Measurements from ENCODE around the gene NRARP. TPM values are rescaled to one million over a fixed set of nuclear protein-coding genes. Genes with fewer than 3 reads are reported as not detected.

Gene NRARP
- total and polyA plus RNA-seq, 2 of the 13 experiments (the other 11 are each of a cell fraction or from before 2014, with no cell fraction given), result 0.22 to 0.46 TPM

DNA sequence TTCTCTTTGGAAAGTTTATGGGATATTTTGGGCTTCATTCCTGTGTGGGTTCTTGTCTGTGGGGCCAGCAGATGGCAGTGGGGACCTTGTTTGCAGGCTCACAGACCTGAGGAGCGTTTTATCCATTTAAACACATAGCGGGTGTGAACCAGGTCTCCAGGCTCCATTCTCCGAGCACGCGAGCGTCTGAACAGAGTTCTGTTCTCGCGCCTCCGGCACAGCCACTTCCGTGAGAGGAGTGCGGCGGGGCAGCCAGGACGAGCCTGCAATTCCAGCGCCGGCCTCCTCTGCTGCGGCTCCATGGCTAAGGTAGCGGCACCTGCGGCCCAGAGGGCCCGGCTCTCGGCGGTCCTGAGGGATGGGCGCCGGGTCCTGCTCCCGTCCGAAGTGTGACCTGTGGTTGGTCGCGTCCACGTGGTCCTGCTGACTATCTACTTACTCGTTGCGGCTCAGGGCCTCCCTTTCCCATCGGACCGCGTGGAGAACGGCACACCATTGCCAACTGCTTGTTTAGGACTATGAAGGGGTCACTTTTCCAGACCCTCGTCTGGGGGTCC lies 7.3 kb downstream of the NRARP start (continued):
- TF ChIP-seq, protein P1, sequence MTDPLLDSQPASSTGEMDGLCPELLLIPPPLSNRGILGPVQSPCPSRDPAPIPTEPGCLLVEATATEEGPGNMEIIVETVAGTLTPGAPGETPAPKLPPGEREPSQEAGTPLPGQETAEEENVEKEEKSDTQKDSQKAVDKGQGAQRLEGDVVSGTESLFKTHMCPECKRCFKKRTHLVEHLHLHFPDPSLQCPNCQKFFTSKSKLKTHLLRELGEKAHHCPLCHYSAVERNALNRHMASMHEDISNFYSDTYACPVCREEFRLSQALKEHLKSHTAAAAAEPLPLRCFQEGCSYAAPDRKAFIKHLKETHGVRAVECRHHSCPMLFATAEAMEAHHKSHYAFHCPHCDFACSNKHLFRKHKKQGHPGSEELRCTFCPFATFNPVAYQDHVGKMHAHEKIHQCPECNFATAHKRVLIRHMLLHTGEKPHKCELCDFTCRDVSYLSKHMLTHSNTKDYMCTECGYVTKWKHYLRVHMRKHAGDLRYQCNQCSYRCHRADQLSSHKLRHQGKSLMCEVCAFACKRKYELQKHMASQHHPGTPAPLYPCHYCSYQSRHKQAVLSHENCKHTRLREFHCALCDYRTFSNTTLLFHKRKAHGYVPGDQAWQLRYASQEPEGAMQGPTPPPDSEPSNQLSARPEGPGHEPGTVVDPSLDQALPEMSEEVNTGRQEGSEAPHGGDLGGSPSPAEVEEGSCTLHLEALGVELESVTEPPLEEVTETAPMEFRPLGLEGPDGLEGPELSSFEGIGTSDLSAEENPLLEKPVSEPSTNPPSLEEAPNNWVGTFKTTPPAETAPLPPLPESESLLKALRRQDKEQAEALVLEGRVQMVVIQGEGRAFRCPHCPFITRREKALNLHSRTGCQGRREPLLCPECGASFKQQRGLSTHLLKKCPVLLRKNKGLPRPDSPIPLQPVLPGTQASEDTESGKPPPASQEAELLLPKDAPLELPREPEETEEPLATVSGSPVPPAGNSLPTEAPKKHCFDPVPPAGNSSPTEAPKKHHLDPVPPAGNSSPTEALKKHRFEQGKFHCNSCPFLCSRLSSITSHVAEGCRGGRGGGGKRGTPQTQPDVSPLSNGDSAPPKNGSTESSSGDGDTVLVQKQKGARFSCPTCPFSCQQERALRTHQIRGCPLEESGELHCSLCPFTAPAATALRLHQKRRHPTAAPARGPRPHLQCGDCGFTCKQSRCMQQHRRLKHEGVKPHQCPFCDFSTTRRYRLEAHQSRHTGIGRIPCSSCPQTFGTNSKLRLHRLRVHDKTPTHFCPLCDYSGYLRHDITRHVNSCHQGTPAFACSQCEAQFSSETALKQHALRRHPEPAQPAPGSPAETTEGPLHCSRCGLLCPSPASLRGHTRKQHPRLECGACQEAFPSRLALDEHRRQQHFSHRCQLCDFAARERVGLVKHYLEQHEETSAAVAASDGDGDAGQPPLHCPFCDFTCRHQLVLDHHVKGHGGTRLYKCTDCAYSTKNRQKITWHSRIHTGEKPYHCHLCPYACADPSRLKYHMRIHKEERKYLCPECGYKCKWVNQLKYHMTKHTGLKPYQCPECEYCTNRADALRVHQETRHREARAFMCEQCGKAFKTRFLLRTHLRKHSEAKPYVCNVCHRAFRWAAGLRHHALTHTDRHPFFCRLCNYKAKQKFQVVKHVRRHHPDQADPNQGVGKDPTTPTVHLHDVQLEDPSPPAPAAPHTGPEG (CRISPR knock-in tag; IDR thresholded peaks at IDR 0.05), result no peak
- TF ChIP-seq, protein P2, sequence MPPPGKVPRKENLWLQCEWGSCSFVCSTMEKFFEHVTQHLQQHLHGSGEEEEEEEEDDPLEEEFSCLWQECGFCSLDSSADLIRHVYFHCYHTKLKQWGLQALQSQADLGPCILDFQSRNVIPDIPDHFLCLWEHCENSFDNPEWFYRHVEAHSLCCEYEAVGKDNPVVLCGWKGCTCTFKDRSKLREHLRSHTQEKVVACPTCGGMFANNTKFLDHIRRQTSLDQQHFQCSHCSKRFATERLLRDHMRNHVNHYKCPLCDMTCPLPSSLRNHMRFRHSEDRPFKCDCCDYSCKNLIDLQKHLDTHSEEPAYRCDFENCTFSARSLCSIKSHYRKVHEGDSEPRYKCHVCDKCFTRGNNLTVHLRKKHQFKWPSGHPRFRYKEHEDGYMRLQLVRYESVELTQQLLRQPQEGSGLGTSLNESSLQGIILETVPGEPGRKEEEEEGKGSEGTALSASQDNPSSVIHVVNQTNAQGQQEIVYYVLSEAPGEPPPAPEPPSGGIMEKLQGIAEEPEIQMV (CRISPR knock-in tag; IDR thresholded peaks at IDR 0.05; ENCODE audit: low read depth), result 0 out of 2 replicates have a peak, but pooled peaks have one; percentile 61
- no peak for TF ChIP-seq RNF2 (conservative IDR thresholded peaks at IDR 0.05; ENCODE audit: low read depth)
- TF ChIP-seq CBX2 (IDR thresholded peaks at IDR 0.05; ENCODE audit: low read depth, low read length), result no peak
- no peak for TF ChIP-seq CBX2 (CRISPR knock-in tag; IDR thresholded peaks at IDR 0.05; ENCODE audit: low read depth)
- TF ChIP-seq, protein P3, sequence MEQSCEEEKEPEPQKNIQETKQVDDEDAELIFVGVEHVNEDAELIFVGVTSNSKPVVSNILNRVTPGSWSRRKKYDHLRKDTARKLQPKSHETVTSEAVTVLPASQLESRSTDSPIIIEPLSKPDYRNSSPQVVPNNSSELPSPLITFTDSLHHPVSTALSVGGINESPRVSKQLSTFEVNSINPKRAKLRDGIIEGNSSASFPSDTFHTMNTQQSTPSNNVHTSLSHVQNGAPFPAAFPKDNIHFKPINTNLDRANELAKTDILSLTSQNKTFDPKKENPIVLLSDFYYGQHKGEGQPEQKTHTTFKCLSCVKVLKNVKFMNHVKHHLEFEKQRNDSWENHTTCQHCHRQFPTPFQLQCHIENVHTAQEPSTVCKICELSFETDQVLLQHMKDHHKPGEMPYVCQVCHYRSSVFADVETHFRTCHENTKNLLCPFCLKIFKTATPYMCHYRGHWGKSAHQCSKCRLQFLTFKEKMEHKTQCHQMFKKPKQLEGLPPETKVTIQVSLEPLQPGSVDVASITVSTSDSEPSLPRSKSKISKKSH (CRISPR knock-in tag; IDR thresholded peaks at IDR 0.05; ENCODE audit: borderline replicate concordance), result no peak
- TF ChIP-seq, protein P4, sequence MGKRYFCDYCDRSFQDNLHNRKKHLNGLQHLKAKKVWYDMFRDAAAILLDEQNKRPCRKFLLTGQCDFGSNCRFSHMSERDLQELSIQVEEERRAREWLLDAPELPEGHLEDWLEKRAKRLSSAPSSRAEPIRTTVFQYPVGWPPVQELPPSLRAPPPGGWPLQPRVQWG (CRISPR knock-in tag; IDR thresholded peaks at IDR 0.05; ENCODE audit: borderline replicate concordance, low read depth), result no peak
- TF ChIP-seq MED1 (CRISPR knock-in tag; IDR thresholded peaks at IDR 0.05), result no peak
- no peak for TF ChIP-seq ZNF570 (CRISPR knock-in tag; IDR thresholded peaks at IDR 0.05; ENCODE audit: borderline replicate concordance)
- TF ChIP-seq, protein P5, sequence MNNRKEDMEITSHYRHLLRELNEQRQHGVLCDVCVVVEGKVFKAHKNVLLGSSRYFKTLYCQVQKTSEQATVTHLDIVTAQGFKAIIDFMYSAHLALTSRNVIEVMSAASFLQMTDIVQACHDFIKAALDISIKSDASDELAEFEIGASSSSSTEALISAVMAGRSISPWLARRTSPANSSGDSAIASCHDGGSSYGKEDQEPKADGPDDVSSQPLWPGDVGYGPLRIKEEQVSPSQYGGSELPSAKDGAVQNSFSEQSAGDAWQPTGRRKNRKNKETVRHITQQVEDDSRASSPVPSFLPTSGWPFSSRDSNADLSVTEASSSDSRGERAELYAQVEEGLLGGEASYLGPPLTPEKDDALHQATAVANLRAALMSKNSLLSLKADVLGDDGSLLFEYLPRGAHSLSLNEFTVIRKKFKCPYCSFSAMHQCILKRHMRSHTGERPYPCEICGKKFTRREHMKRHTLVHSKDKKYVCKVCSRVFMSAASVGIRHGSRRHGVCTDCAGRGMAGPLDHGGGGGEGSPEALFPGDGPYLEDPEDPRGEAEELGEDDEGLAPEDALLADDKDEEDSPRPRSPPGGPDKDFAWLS (CRISPR knock-in tag; IDR thresholded peaks at IDR 0.05; ENCODE audit: borderline replicate concordance), result no peak
- TF ChIP-seq, protein P6, sequence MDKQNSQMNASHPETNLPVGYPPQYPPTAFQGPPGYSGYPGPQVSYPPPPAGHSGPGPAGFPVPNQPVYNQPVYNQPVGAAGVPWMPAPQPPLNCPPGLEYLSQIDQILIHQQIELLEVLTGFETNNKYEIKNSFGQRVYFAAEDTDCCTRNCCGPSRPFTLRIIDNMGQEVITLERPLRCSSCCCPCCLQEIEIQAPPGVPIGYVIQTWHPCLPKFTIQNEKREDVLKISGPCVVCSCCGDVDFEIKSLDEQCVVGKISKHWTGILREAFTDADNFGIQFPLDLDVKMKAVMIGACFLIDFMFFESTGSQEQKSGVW (CRISPR knock-in tag; IDR thresholded peaks at IDR 0.05; ENCODE audit: borderline replicate concordance), result no peak
- TF ChIP-seq, protein P7, sequence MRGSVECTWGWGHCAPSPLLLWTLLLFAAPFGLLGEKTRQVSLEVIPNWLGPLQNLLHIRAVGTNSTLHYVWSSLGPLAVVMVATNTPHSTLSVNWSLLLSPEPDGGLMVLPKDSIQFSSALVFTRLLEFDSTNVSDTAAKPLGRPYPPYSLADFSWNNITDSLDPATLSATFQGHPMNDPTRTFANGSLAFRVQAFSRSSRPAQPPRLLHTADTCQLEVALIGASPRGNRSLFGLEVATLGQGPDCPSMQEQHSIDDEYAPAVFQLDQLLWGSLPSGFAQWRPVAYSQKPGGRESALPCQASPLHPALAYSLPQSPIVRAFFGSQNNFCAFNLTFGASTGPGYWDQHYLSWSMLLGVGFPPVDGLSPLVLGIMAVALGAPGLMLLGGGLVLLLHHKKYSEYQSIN (CRISPR knock-in tag; IDR thresholded peaks at IDR 0.05; ENCODE audit: borderline replicate concordance), result no peak
- TF ChIP-seq SMAD1 (CRISPR knock-in tag; IDR thresholded peaks at IDR 0.05; ENCODE audit: borderline replicate concordance, low read depth), result no peak
